Uterus (tissue), 2 donors: ENCODE results near the gene B3GNT8.

Experiments
- CTCF ChIP-seq, 4 experiments: fragments of 200-600 bp in 2 of 4; fragments of 450-650 bp in 2 of 4; sonication (generic) in 2 of 4; IDR thresholded peaks; one replicate each; pipeline ENCODE4 v1.5.1; 2016 to 2019; ENCODE audit warnings: antibody characterized with exemption in 4 of 4, mild to moderate bottlenecking in 2 of 4, moderate library complexity in 1 of 4
- POLR2A ChIP-seq, 2 donors: fragments of 450-650 bp; IDR thresholded peaks; one replicate each; pipeline ENCODE4 v1.6.1; 2016; ENCODE audit warnings: antibody characterized with exemption in 2 of 2, mild to moderate bottlenecking in 1 of 2, moderate library complexity in 1 of 2

DNA sequence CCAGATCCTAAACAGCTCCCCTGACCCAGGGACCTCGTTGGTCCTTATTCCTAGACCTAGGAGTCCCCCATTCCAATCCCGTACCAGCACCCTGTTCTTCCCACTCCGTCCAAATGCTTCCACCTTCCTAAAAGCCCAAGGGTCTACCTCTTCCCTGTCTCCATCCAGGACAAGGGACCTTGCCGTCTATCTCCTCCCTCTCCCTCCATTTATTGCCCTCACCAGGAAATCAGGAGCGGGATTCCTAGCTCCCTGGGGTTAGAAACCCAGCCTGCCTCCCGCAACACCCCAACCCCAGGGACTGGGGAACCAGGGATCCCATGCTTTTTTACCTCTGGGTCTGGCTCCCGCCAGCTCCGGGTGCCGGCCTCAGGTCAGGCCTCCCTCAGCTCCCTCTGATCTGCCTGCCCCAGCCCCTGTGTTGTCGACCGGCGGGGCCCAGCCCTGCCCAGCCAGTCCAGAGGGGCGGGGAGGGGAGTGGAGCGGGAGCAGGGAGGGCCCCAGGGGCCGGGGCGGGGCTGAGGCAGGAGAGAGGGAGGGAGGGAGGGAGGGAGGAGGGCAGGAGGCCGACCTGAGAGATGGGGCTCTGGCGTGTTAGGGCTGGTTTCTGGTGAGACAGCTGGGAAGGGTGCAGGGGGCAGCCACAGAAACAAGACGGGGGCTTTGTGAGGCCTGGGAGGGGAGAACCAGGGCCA lies at the start of gene B3GNT8:
- TF ChIP-seq POLR2A (IDR thresholded peaks at IDR 0.05) (peak in 1 of 2 donors; percentile 44), CTCF (IDR thresholded peaks at IDR 0.05) (no peak)
